GM23338 (cell line): ENCODE results near the gene PLD5. TPM values are rescaled to one million over a fixed set of nuclear protein-coding genes. Genes with fewer than 3 reads are reported as not detected.

ENCODE experiments used
- ATAC-seq: fragments of 200-7000 bp; cut with Tn5 transposase; 3 replicates; pipeline ENCODE4 v1.9.1; 2020
- DNase-seq: peaks from one replicate; pipeline ENCODE4 v3.0.0-alpha.2; 2015; ENCODE audit warnings: low spot score
- H2AFZ ChIP-seq: fragments of 200-600 bp; sonication (generic); 2 replicates; pipeline ENCODE4 v1.8.0; 2016; ENCODE audit warnings: antibody characterized with exemption, mild to moderate bottlenecking, moderate library complexity
- H3F3A ChIP-seq: fragments of 200-600 bp; sonication (generic); replicated peaks from 2 replicates; pipeline ENCODE4 v1.8.0; 2017; ENCODE audit warnings: antibody characterized with exemption, mixed run types, low read depth
- H3K27ac ChIP-seq: fragments of 200-600 bp; sonication (generic); 2 replicates; pipeline ENCODE4 v1.6.1; 2016; ENCODE audit warnings: low read depth
- H3K27me3 ChIP-seq: fragments of 200-600 bp; sonication (generic); 2 replicates; pipeline ENCODE4 v1.8.0; 2016; ENCODE audit warnings: mild to moderate bottlenecking, mixed run types, moderate library complexity; ENCODE audit not compliant: insufficient read depth
- H3K36me3 ChIP-seq: fragments of 200-600 bp; sonication (generic); 2 replicates; pipeline ENCODE4 v1.8.0; 2016; ENCODE audit warnings: mild to moderate bottlenecking; ENCODE audit not compliant: insufficient read depth
- H3K4me1 ChIP-seq: fragments of 200-600 bp; sonication (generic); 2 replicates; pipeline ENCODE4 v1.8.0; 2016; ENCODE audit warnings: mild to moderate bottlenecking, moderate library complexity; ENCODE audit not compliant: insufficient read depth
- H3K4me2 ChIP-seq: fragments of 200-600 bp; sonication (generic); 2 replicates; pipeline ENCODE4 v1.7.1; 2017; ENCODE audit warnings: mixed run types
- H3K4me3 ChIP-seq: fragments of 200-600 bp; sonication (generic); 2 replicates; pipeline ENCODE4 v1.6.1; 2016; ENCODE audit warnings: mixed run types
- H3K79me2 ChIP-seq: fragments of 200-600 bp; sonication (generic); replicated peaks from 2 replicates; pipeline ENCODE4 v1.8.0; 2017; ENCODE audit warnings: mild to moderate bottlenecking; ENCODE audit not compliant: insufficient read depth
- H3K9me2 ChIP-seq: fragments of 200-600 bp; sonication (generic); 2 replicates; pipeline ENCODE4 v1.8.0; 2017; ENCODE audit not compliant: insufficient read depth
- H4K20me1 ChIP-seq: fragments of 200-600 bp; sonication (generic); replicated peaks from 2 replicates; pipeline ENCODE4 v1.8.0; 2017; ENCODE audit warnings: mild to moderate bottlenecking; ENCODE audit not compliant: insufficient read depth
- H3K27ac Mint-ChIP-seq: 2 replicates; pipeline ENCODE4 v1.8.0; 2020; ENCODE audit warnings: inconsistent platforms, mild to moderate bottlenecking, moderate library complexity, mixed read lengths
- H3K27me3 Mint-ChIP-seq: 3 replicates; pipeline ENCODE4 v1.8.0; 2022; ENCODE audit warnings: low read depth, mild to moderate bottlenecking, moderate library complexity, mixed read lengths, inconsistent platforms; ENCODE audit not compliant: insufficient read depth, poor library complexity
- H3K36me3 Mint-ChIP-seq: 3 replicates; pipeline ENCODE4 v1.8.0; 2021; ENCODE audit warnings: low read depth, mild to moderate bottlenecking, inconsistent platforms, moderate library complexity, mixed read lengths
- H3K4me1 Mint-ChIP-seq: 3 replicates; pipeline ENCODE4 v1.8.0; 2020; ENCODE audit warnings: mild to moderate bottlenecking, inconsistent platforms, mixed read lengths
- H3K4me3 Mint-ChIP-seq: 3 replicates; pipeline ENCODE4 v1.8.0; 2021; ENCODE audit warnings: moderate library complexity, mild to moderate bottlenecking, inconsistent platforms, mixed read lengths
- H3K9me3 Mint-ChIP-seq: 3 replicates; pipeline ENCODE4 v1.8.0; 2020; ENCODE audit warnings: moderate library complexity, mild to moderate bottlenecking, inconsistent platforms, mixed read lengths
- CREB1 ChIP-seq: fragments of 250-450 bp; sonication (Bioruptor Pico); IDR thresholded peaks from 2 replicates; pipeline ENCODE4 v1.5.0; 2020; ENCODE audit warnings: low read depth, mild to moderate bottlenecking, moderate library complexity
- CTCF ChIP-seq, 2 experiments: fragments of 200-600 bp in 1 of 2; sonication (generic) in 1 of 2; conservative IDR thresholded peaks; 2 replicates each; pipeline versions ENCODE4 v1.5.1 to v1.6.1; 2016 to 2017; ENCODE audit warnings: antibody characterized with exemption in 2 of 2, low read depth in 2 of 2, mild to moderate bottlenecking in 2 of 2, moderate library complexity in 1 of 2
- ETS1 ChIP-seq: IDR thresholded peaks from 2 replicates; pipeline ENCODE4 v1.6.1; 2016; ENCODE audit warnings: antibody characterized with exemption
- EZH2 ChIP-seq: fragments of 200-600 bp; sonication (generic); IDR thresholded peaks from one replicate; pipeline ENCODE4 v1.8.0; 2017; ENCODE audit warnings: antibody characterized with exemption, mild to moderate bottlenecking, low read depth; ENCODE audit not compliant: unreplicated experiment
- JUNB ChIP-seq: IDR thresholded peaks from one replicate; pipeline ENCODE4 v1.6.1; 2016; ENCODE audit warnings: antibody characterized with exemption; ENCODE audit not compliant: unreplicated experiment
- NANOG ChIP-seq: IDR thresholded peaks from 2 replicates; pipeline ENCODE4 v1.6.1; 2016; ENCODE audit warnings: antibody characterized with exemption, borderline replicate concordance
- POLR2AphosphoS5 ChIP-seq: IDR thresholded peaks from 2 replicates; pipeline ENCODE4 v1.6.1; 2016; ENCODE audit warnings: antibody characterized with exemption, low read depth
- REST ChIP-seq: IDR thresholded peaks from one replicate; pipeline ENCODE4 v1.6.1; 2018; ENCODE audit warnings: antibody characterized with exemption; ENCODE audit not compliant: unreplicated experiment
- STAT1 ChIP-seq: IDR thresholded peaks from one replicate; pipeline ENCODE4 v1.6.1; 2016; ENCODE audit warnings: antibody characterized with exemption; ENCODE audit not compliant: unreplicated experiment
- ZNF114 ChIP-seq: fragments of 250-450 bp; sonication (Bioruptor Pico); IDR thresholded peaks from 2 replicates; pipeline ENCODE4 v1.5.0; 2020; ENCODE audit warnings: mild to moderate bottlenecking, moderate library complexity
- ZNF331 ChIP-seq: fragments of 250-450 bp; sonication (Bioruptor Pico); IDR thresholded peaks from 2 replicates; pipeline ENCODE4 v1.5.0; 2020; ENCODE audit warnings: low read depth, mild to moderate bottlenecking, moderate library complexity
- ZNF462 ChIP-seq: fragments of 250-450 bp; sonication (Bioruptor Pico); IDR thresholded peaks from 2 replicates; pipeline ENCODE4 v1.5.0; 2020; ENCODE audit warnings: mild to moderate bottlenecking, moderate library complexity
- polyA plus RNA-seq: library from polyadenylated mRNA; unstranded; fragments of >200 nt; fragmentation: Nextera tagmentation; extraction: Ambion mirVana; gene quantifications from 2 replicates; pipeline ENCODE4 v1.2.1, GENCODE V29; 2016
- total RNA-seq: library from RNA; depleted of rRNA; stranded (reverse); fragments of >200 nt; shearing (Covaris generic); gene quantifications from 2 replicates; pipeline ENCODE4 v1.2.3, GENCODE V29; 2014

Gene PLD5
- total and polyA plus RNA-seq, 2 experiments from 2014 or later = 5.5 to 5.8 TPM

- TF ChIP-seq STAT1 (no peak), POLR2AphosphoS5 (no peak), NANOG (no peak), CREB1 (CRISPR knock-in tag) (no peak), ZNF114 (CRISPR knock-in tag) (no peak), REST (no peak), ETS1 (no peak), JUNB (no peak), CTCF (conservative IDR thresholded peaks at IDR 0.05; ENCODE audit: low read depth in 2 of 2) (no peak), ZNF331 (CRISPR knock-in tag) (no peak)
Observed at GRCh38 chr1:242534753-242535152, 10.3 kb upstream of the PLD5 start (continued).

GRCh38 chr1:242530761-242531160 is 6.3 kb upstream of the PLD5 start:
- no peak for ATAC-seq
- Histone ChIP-seq H3K36me3 (no peaks in the 10 kb centered on the region), H3K9me2 (peaks cover 8% of the 10 kb centered on the region; the same call in 1 of the 2 replicates), H3K4me2 (no peak overlapping the region), H4K20me1 (no peaks in the 10 kb centered on the region), H3K4me1 (peaks cover 3% of the 10 kb centered on the region; the same call in 1 of the 2 replicates), H3K4me3 (no peak overlapping the region), H3K27me3 (peaks cover 11% of the 10 kb centered on the region), H2AFZ (no peak overlapping the region), H3K79me2 (no peaks in the 10 kb centered on the region), H3F3A (no peaks in the 10 kb centered on the region), H3K27ac (no peak overlapping the region)
- Mint-ChIP-seq H3K27ac (no peak overlapping the region), H3K4me1 (peaks cover 2% of the 10 kb centered on the region), H3K36me3 (no peaks in the 10 kb centered on the region), H3K4me3 (no peak overlapping the region), H3K9me3 (no peaks in the 10 kb centered on the region), H3K27me3 (peaks cover 13% of the 10 kb centered on the region)
- no peak for DNase-seq
- TF ChIP-seq EZH2 (no peak), ZNF331 (CRISPR knock-in tag) (no peak), STAT1 (no peak), ZNF462 (no peak), JUNB (no peak), ETS1 (no peak)
